ENCODE results near the gene DHX29.

DHX29 gene

DNA sequence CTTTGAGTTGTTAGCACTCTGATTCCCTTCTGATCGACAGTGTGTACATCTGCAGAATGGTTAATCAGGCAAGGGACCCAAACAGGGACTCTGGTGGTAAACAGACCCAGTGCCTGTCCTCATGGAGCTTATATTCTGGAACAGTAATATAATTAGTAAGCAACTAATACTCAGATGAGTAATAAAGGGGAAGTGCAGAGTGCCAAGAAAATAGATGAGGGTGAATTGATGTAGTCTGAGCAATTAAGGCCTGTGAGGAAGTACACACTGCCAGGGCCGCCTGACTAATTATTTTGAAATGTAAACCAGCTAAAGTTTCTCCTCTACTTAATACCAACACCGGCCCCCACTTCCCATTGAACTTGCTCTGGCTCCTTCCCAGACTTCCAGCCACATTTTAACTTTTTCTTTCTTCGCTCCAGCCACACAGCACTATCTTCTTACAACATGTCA lies 4.2 kb downstream of the DHX29 start:
- H3K9me3 ChIP-seq, result peaks cover 4% of the 10 kb centered on the region
- peaks cover 11% of the 10 kb centered on the region for H3K36me3 ChIP-seq
- H3K4me1 ChIP-seq, result no peaks in the 10 kb centered on the region
- no peak for DNase-seq
- H3K27me3 ChIP-seq, result no peaks in the 10 kb centered on the region
- no peak overlapping the region for H3K4me3 ChIP-seq (ENCODE audit: low read depth, low read length)
- TF ChIP-seq, protein P1, sequence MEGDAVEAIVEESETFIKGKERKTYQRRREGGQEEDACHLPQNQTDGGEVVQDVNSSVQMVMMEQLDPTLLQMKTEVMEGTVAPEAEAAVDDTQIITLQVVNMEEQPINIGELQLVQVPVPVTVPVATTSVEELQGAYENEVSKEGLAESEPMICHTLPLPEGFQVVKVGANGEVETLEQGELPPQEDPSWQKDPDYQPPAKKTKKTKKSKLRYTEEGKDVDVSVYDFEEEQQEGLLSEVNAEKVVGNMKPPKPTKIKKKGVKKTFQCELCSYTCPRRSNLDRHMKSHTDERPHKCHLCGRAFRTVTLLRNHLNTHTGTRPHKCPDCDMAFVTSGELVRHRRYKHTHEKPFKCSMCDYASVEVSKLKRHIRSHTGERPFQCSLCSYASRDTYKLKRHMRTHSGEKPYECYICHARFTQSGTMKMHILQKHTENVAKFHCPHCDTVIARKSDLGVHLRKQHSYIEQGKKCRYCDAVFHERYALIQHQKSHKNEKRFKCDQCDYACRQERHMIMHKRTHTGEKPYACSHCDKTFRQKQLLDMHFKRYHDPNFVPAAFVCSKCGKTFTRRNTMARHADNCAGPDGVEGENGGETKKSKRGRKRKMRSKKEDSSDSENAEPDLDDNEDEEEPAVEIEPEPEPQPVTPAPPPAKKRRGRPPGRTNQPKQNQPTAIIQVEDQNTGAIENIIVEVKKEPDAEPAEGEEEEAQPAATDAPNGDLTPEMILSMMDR (IDR thresholded peaks at IDR 0.05; ENCODE audit: low read depth, low read length), result no peak

DNA sequence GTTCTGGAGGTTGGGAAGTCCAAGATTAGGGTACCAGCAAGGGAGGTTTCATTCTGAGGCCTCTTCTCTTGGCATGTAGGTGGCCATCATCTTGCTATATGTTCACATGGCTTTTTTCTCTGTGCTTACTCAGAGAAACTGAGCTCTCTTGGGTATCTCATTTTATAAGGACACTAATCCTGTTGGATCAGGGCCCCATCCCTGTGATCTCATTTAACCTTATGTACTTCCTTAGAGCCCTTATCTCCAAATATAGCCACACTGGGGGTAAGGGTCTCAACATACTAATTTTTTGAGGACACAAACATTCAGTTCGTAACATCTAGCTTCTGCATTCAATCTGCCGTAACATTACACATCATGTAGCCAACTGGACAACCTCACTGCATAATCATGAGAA lies 6.6 kb downstream of the DHX29 start:
- Histone ChIP-seq H3K27me3 (no peaks in the 10 kb centered on the region), H3K4me3 (ENCODE audit: low read depth, low read length) (no peak overlapping the region), H3K9me3 (peaks cover 4% of the 10 kb centered on the region), H3K36me3 (peaks cover 25% of the 10 kb centered on the region), H3K4me1 (no peaks in the 10 kb centered on the region)
- DNase-seq, result no peak
- TF ChIP-seq, protein P1 (IDR thresholded peaks at IDR 0.05; ENCODE audit: low read depth, low read length), result no peak

DNA sequence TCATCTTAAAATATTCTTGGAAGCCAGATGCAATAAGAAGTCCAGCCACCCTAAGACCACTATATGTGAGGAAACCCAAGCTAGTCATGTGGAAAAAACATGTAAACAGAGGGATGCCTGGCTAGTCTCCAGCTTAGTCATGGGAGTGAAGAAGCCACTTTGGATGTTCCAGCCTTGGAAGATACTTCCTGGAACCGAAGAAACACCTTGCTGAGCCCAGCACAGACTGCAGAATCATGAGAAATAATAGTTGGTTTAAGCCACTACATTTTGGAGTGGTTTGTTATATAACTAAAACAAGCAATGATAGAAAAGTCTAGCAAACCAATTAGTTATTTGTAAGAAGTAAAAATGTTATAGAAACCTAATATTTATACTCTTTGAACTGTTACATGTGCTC lies 12.6 kb downstream of the DHX29 start:
- Histone ChIP-seq H3K36me3 (peaks cover 71% of the 10 kb centered on the region), H3K27me3 (no peaks in the 10 kb centered on the region), H3K4me3 (ENCODE audit: low read depth, low read length) (no peak overlapping the region), H3K4me1 (no peaks in the 10 kb centered on the region), H3K9me3 (no peaks in the 10 kb centered on the region)
- TF ChIP-seq, protein P1 (IDR thresholded peaks at IDR 0.05; ENCODE audit: low read depth, low read length), result no peak
- no peak for DNase-seq

DNA sequence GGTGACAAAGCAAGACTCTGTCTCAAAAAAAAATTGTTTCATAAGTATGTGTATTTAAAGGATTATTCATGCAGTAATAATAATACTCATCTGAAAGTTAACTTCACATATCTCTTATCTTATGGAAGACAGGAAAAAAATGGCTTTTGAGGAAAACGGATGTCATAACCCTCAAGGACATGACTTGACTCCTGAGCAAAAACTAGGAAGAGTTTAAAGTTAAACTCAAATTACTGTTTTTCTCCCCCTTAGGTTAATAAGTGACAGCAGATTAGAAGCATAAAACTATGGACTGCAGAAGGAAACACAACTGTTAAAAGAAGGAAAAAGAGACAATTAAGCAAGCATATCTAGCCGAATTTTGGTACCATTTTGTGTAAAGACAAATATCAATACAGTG lies 16.5 kb downstream of the DHX29 start:
- no peaks in the 10 kb centered on the region for H3K9me3 ChIP-seq
- H3K27me3 ChIP-seq, result no peaks in the 10 kb centered on the region
- no peak for DNase-seq
- no peak overlapping the region for H3K4me3 ChIP-seq (ENCODE audit: low read depth, low read length)
- peaks cover 74% of the 10 kb centered on the region for H3K36me3 ChIP-seq
- TF ChIP-seq, protein P1 (IDR thresholded peaks at IDR 0.05; ENCODE audit: low read depth, low read length), result no peak
- H3K4me1 ChIP-seq, result no peaks in the 10 kb centered on the region

DNA sequence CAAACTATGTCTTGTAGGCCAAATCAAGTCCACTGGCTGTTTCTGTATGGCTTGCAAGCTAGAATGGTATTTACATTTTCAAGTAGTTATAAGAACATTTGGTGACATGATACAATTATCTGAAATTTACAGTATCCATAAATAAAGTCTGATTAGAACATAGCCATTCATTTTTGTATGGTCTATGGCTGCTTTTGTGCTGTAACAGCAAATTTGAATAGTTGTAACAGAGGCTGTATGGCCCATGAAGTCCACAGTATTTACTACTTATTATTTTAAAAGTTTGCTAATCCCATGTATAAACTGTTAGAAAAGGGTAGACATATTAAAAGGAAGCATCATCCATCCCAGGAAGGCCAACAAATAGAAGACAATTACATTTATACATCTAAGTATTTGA lies 17.7 kb downstream of the DHX29 start:
- DNase-seq, result no peak
- H3K27me3 ChIP-seq, result no peaks in the 10 kb centered on the region
- H3K36me3 ChIP-seq, result peaks cover 67% of the 10 kb centered on the region
- H3K4me1 ChIP-seq, result no peaks in the 10 kb centered on the region
- H3K4me3 ChIP-seq (ENCODE audit: low read depth, low read length), result no peak overlapping the region
- TF ChIP-seq, protein P1 (IDR thresholded peaks at IDR 0.05; ENCODE audit: low read depth, low read length), result no peak
- H3K9me3 ChIP-seq, result no peaks in the 10 kb centered on the region

DNA sequence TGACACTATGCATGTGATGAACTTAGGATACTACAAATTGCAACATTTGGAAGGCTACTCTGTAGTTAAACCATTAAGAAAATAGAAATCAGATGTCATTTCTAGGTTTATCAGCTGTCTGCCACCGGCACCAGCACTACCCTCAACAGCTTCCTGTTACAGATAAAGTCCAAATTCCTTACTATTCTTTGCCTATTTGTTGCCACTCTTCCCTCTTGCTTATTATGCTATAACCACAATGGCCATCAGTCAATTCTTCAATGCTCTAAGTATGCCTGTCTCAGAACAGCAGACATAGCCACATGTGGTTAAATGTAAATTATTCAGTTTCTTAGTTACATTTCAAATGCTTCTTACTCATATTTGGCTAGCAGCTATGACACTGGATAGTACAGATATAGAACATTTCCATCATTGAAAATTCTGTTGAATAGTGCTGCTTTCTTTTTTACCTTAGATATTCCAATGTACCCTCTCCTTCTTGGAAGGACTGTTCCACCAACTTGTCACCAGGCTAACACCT lies 21.0 kb downstream of the DHX29 start:
- no peaks in the 10 kb centered on the region for H3K9me3 ChIP-seq
- no peak overlapping the region for H3K4me3 ChIP-seq (ENCODE audit: low read depth, low read length)
- H3K27me3 ChIP-seq, result no peaks in the 10 kb centered on the region
- DNase-seq, result no peak
- no peaks in the 10 kb centered on the region for H3K4me1 ChIP-seq
- TF ChIP-seq, protein P1 (IDR thresholded peaks at IDR 0.05; ENCODE audit: low read depth, low read length), result no peak
- peaks cover 56% of the 10 kb centered on the region for H3K36me3 ChIP-seq

All from BE2C (cell line).